K562 (cell line): Measurements from ENCODE around the gene CST3. TPM values are rescaled to one million over a fixed set of nuclear protein-coding genes. Genes with fewer than 3 reads are reported as not detected.

Experiments
- ATAC-seq: fragments of 200-7000 bp; cut with Tn5 transposase; 3 replicates; pipeline ENCODE4 v1.9.1; 2020; ENCODE audit warnings: moderate library complexity
- BruUV-seq: library from RNA; stranded (reverse); fragments of 400-500 nt; replicated peaks from 2 replicates; lab custom pipeline; 2021; lab: Mats Ljungman, UMichigan
- CTCF ChIA-PET: fragments of 300-600 bp; formaldehyde crosslinking; extraction: SDS; loops from one replicate; lab custom pipeline; 2021; ENCODE audit warnings: low intra/inter-chr PET ratio; lab: Yijun Ruan, JAX
- POLR2A ChIA-PET: fragments of 300-600, 350-650 bp; sonication (Branson Sonifier 250); formaldehyde crosslinking; extraction: SDS; loops from one replicate; lab custom pipeline; 2021; ENCODE audit warnings: antibody characterized with exemption, inconsistent platforms; lab: Yijun Ruan, JAX
- DNase-seq, 4 experiments: peaks; one replicate each; pipeline versions ENCODE4 v3.0.0 to v3.0.0-alpha.2; 2011 to 2018; ENCODE audit warnings: low spot score in 3 of 4, mixed read lengths in 3 of 4; ENCODE audit errors: extremely low read depth in 1 of 4
- FAIRE-seq: peaks from 2 replicates; lab custom pipeline; 2011; peaks lifted over from hg19 to GRCh38; lab: Jason Lieb, UNC
- H2AFZ ChIP-seq: 2 replicates; pipeline ENCODE4 v1.6.0; 2011; ENCODE audit warnings: low read depth, low read length, control low read depth, inconsistent platforms
- H3K27ac ChIP-seq: fragments of 200-600 bp; 3 replicates; pipeline ENCODE4 v1.8.0; 2011; ENCODE audit warnings: low read depth, mild to moderate bottlenecking, control low read depth, inconsistent platforms, low read length, moderate library complexity, mixed read lengths; ENCODE audit errors: extremely low read depth
- H3K27me3 ChIP-seq, 2 experiments: fragments of 300-600 bp in 1 of 2; 2 replicates in 1 of 2; 3 replicates in 1 of 2; pipeline versions ENCODE4 v1.6.0 to v1.8.0; 2011; ENCODE audit warnings: inconsistent platforms in 2 of 2, low read length in 2 of 2, mild to moderate bottlenecking in 1 of 2, mixed read lengths in 1 of 2, moderate library complexity in 1 of 2; ENCODE audit not compliant: control insufficient read depth in 2 of 2, insufficient read depth in 2 of 2
- H3K36me3 ChIP-seq: fragments of 300-600 bp; 3 replicates; pipeline ENCODE4 v1.8.0; 2011; ENCODE audit warnings: mild to moderate bottlenecking, low read length, inconsistent platforms; ENCODE audit not compliant: control insufficient read depth, insufficient read depth
- H3K4me1 ChIP-seq, 2 experiments: fragments of 200-600 bp in 1 of 2; replicated peaks in 1 of 2; 2 replicates in 1 of 2; 3 replicates in 1 of 2; pipeline versions ENCODE4 v1.5.1 to v1.8.0; 2011; ENCODE audit warnings: inconsistent platforms in 2 of 2, low read length in 2 of 2, mild to moderate bottlenecking in 1 of 2, mixed read lengths in 1 of 2, moderate library complexity in 1 of 2; ENCODE audit not compliant: control insufficient read depth in 2 of 2, insufficient read depth in 2 of 2
- H3K4me2 ChIP-seq: 2 replicates; pipeline ENCODE4 v1.6.1; 2011; ENCODE audit warnings: low read length, control low read depth, inconsistent platforms, mixed read lengths; ENCODE audit not compliant: insufficient read depth
- H3K4me3 ChIP-seq: fragments of 200-600 bp; sonication (generic), shearing (Covaris generic); 2 replicates; pipeline ENCODE4 v1.5.1; 2016; ENCODE audit warnings: control low read depth, inconsistent platforms
- H3K79me2 ChIP-seq: fragments of 200-600 bp; 3 replicates; pipeline ENCODE4 v1.8.0; 2011; ENCODE audit warnings: low read length, inconsistent platforms; ENCODE audit not compliant: control insufficient read depth, insufficient read depth
- H3K9ac ChIP-seq, 2 experiments: 2 replicates each; pipeline versions ENCODE4 v1.6.0 to v1.6.1; 2011; ENCODE audit warnings: low read depth in 2 of 2, low read length in 2 of 2, control low read depth in 1 of 2, inconsistent platforms in 1 of 2, mild to moderate bottlenecking in 1 of 2, mixed read lengths in 1 of 2; ENCODE audit not compliant: insufficient read depth in 1 of 2
- H3K9me1 ChIP-seq: one replicate; pipeline ENCODE4 v1.6.0; 2011; ENCODE audit warnings: inconsistent platforms, mild to moderate bottlenecking, low read length, moderate library complexity; ENCODE audit not compliant: control insufficient read depth, insufficient read depth
- H3K9me3 ChIP-seq: replicated peaks from 2 replicates; pipeline ENCODE4 v1.5.1; 2011; ENCODE audit warnings: low read depth, low read length, inconsistent platforms; ENCODE audit not compliant: control insufficient read depth, insufficient read depth
- H4K20me1 ChIP-seq: replicated peaks from 2 replicates; pipeline ENCODE4 v1.6.1; 2011; ENCODE audit warnings: low read length, inconsistent platforms, mixed read lengths; ENCODE audit not compliant: control insufficient read depth, insufficient read depth
- HIVEP1 ChIP-seq: fragments of 250-450 bp; sonication (Bioruptor Pico); IDR thresholded peaks from 2 replicates; pipeline ENCODE4 v1.4.0; 2020; ENCODE audit warnings: mild to moderate bottlenecking
- KAT7 ChIP-seq: sonication (generic); formaldehyde crosslinking; IDR thresholded peaks from 2 replicates; pipeline ENCODE4 v1.8.0; 2022; ENCODE audit warnings: missing genetic modification reagents, mild to moderate bottlenecking, borderline replicate concordance
- NFATC3 ChIP-seq: fragments of 450-650 bp; IDR thresholded peaks from 2 replicates; pipeline ENCODE4 v1.6.1; 2017; ENCODE audit warnings: mild to moderate bottlenecking
- PATZ1 ChIP-seq: fragments of 250-450 bp; sonication (Bioruptor Pico); IDR thresholded peaks from 2 replicates; pipeline ENCODE4 v1.5.0; 2020; ENCODE audit warnings: mild to moderate bottlenecking, borderline replicate concordance
- RBBP5 ChIP-seq: fragments of 200-600 bp; sonication (generic); IDR thresholded peaks from 2 replicates; pipeline ENCODE4 v1.6.1; 2012; ENCODE audit warnings: borderline replicate concordance, mild to moderate bottlenecking, low read length, control low read depth, inconsistent platforms; ENCODE audit not compliant: insufficient read depth, poor library complexity, severe bottlenecking
- SRSF9 ChIP-seq: fragments of 200-400 bp; formaldehyde crosslinking; IDR thresholded peaks from 2 replicates; pipeline ENCODE4 v1.6.1; 2017; ENCODE audit warnings: low read depth, low read length, borderline replicate concordance
- USF1 ChIP-seq: sonication (generic); formaldehyde crosslinking; IDR thresholded peaks from 2 replicates; pipeline ENCODE4 v1.9.0; 2022; ENCODE audit warnings: mild to moderate bottlenecking, missing genetic modification reagents
- ZEB2 ChIP-seq: fragments of 450-650 bp; IDR thresholded peaks from 2 replicates; pipeline ENCODE4 v1.6.1; 2016
- ZNF449 ChIP-seq: fragments of 250-450 bp; sonication (Bioruptor Pico); IDR thresholded peaks from 2 replicates; pipeline ENCODE4 v1.8.0; 2022; ENCODE audit warnings: moderate library complexity, mild to moderate bottlenecking, inconsistent platforms
- ZNF511 ChIP-seq: sonication (generic); formaldehyde crosslinking; IDR thresholded peaks from 2 replicates; pipeline ENCODE4 v1.8.0; 2022; ENCODE audit warnings: mild to moderate bottlenecking, missing genetic modification reagents
- ZNF699 ChIP-seq: fragments of 250-450 bp; sonication (Bioruptor Pico); IDR thresholded peaks from 2 replicates; pipeline ENCODE4 v1.8.0; 2021; ENCODE audit warnings: mild to moderate bottlenecking, moderate library complexity; ENCODE audit not compliant: insufficient replicate concordance
- ZNF79 ChIP-seq: fragments of 250-450 bp; sonication (Bioruptor Pico); IDR thresholded peaks from 2 replicates; pipeline ENCODE4 v1.4.0; 2020; ENCODE audit warnings: low read depth, mild to moderate bottlenecking, moderate library complexity
- WGBS: fragments of 100-300 bp; shearing (Covaris generic); methylation state at CpG from one replicate; pipeline ENCODE4 v1.1.6; 2016; ENCODE audit warnings: low coverage, mixed read lengths; ENCODE audit not compliant: insufficient coverage; ENCODE audit errors: missing lambda C conversion rate; 5-methylcytosine and 5-hydroxymethylcytosine counted together
- in situ Hi-C: fragments of 300-500 bp; cut with MboI; formaldehyde crosslinking; loops from 4 replicates; pipeline ENCODE4 v1.15.0; 2018; ENCODE audit warnings: inconsistent platforms, mixed read lengths
- intact Hi-C: fragments of 100-400 bp; cut with micrococcal nuclease; formaldehyde crosslinking; loops from 2 replicates; pipeline ENCODE4 v1.14.2; 2022
- polyA plus RNA-seq, 8 experiments: library from polyadenylated mRNA; depleted of rRNA in 4 of 8; stranded (reverse) in 5 of 8; unstranded in 3 of 8; fragments of >200 nt; fragmentation: Nextera tagmentation in 2 of 8; fragmentation: Illumina TruSeq in 1 of 8; extraction: Ambion mirVana in 2 of 8; extraction: Trizol in 1 of 8; gene quantifications; 2 replicates each; pipeline versions ENCODE4 v1.2.1 to v1.2.3, GENCODE V29; 2011 to 2014; ENCODE audit warnings: inconsistent platforms in 1 of 8, missing spikeins in 1 of 8
- total RNA-seq, 7 experiments: library from RNA; depleted of rRNA in 6 of 7; stranded (reverse); fragments of >200 nt in 6 of 7; fragmentation: Illumina TruSeq in 2 of 7; extraction: Trizol in 2 of 7; gene quantifications; 2 replicates each; pipeline versions ENCODE4 v1.2.1 to v1.2.3, GENCODE V29; 2011 to 2021; ENCODE audit warnings: low replicate concordance in 1 of 7

Gene CST3
- total and polyA plus RNA-seq, 9 of the 15 experiments (the other 6 are each of a cell fraction or from before 2014, with no cell fraction given), result 8.7 to 113 (median 48.5) TPM

GRCh38 chr20:23629542-23630391 lies 8.0 kb downstream of the CST3 start (continued):
- TF ChIP-seq ZNF511 (CRISPR knock-in tag), result no peak

GRCh38 chr20:23629017-23629541 lies 8.7 kb downstream of the CST3 start:
- Histone ChIP-seq H3K79me2 (no peaks in the 10 kb centered on the region), H3K4me3 (no peak overlapping the region), H3K9ac (no peak overlapping the region; a peak in 1 of 4 replicates), H4K20me1 (no peaks in the 10 kb centered on the region), H3K27me3 (no peaks in the 10 kb centered on the region), H3K27ac (no peak overlapping the region), H3K4me1 (peaks cover 2 to 17% of the 10 kb centered on the region in 2 experiments; a peak in 2 of 5 replicates), H3K9me1 (no peaks in the 10 kb centered on the region), H2AFZ (peak overlapping the region; percentile 66; the same call in 1 of the 2 replicates), H3K9me3 (no peaks in the 10 kb centered on the region), H3K36me3 (peaks cover 10% of the 10 kb centered on the region; the same call in 1 of the 3 replicates), H3K4me2 (peak overlapping the region; percentile 46; the same call in 1 of the 2 replicates)
- intact Hi-C loops (no loop called here), in situ Hi-C loops (no loop called here)
- DNase-seq, result peak in 1 of 4 experiments; percentile 13
- BruUV-seq, result no TSS peak
- no peak for ATAC-seq
- ChIA-PET CTCF (no interaction called here), POLR2A (interaction anchor here (1.6 kb wide), 1 partner anchor 8 kb away, joined by 7 read pairs; no protein-coding TSS in a partner anchor)
- 14% methylated on average over 5 of the region's 7 CpGs for WGBS
- no peak for FAIRE-seq
- TF ChIP-seq HIVEP1 (CRISPR knock-in tag), result no peak
- no peak for TF ChIP-seq ZNF699 (CRISPR knock-in tag)
- TF ChIP-seq ZNF449, result no peak
- TF ChIP-seq ZNF79 (CRISPR knock-in tag), result no peak
- no peak for TF ChIP-seq KAT7 (CRISPR knock-in tag)
- no peak for TF ChIP-seq RBBP5
- no peak for TF ChIP-seq PATZ1
- no peak for TF ChIP-seq ZEB2
- TF ChIP-seq USF1 (CRISPR knock-in tag), result peak; percentile 67
- TF ChIP-seq NFATC3, result no peak
- no peak for TF ChIP-seq SRSF9
